ENCODE data around the gene MCF2L2. TPM values are rescaled to one million over a fixed set of nuclear protein-coding genes. Genes with fewer than 3 reads are reported as not detected.
A peak's percentile ranks its signal among the peaks of the same experiment; 100 is the strongest.

The MCF2L2 gene
- polyA plus RNA-seq, 2 of the 4 experiments (the other 2 are of a cell fraction), result 0.03 to 0.05 TPM

GRCh38 chr3:183287301-183287971, 141.0 kb downstream of the MCF2L2 start (continued):
- TF ChIP-seq HOXB13 (CRISPR knock-in tag; IDR thresholded peaks at IDR 0.05; ENCODE audit: low read depth) (no peak), RARB (CRISPR knock-in tag; IDR thresholded peaks at IDR 0.05) (no peak), POLR2AphosphoS2 (conservative IDR thresholded peaks at IDR 0.05; ENCODE audit: low read length) (no peak), CTCF (IDR thresholded peaks at IDR 0.05) (no peak), CBX2 (IDR thresholded peaks at IDR 0.05; ENCODE audit: borderline replicate concordance, low read depth) (no peak), MAZ (IDR thresholded peaks at IDR 0.05; ENCODE audit: borderline replicate concordance, low read depth, low read length) (no peak), EHMT2 (IDR thresholded peaks at IDR 0.05; ENCODE audit: low read depth) (no peak), NR3C1 (IDR thresholded peaks at IDR 0.05) (no peak), FOSL2 (IDR thresholded peaks at IDR 0.05) (no peak), FOSL2 (CRISPR knock-in tag; IDR thresholded peaks at IDR 0.05) (peak; percentile 66), HOXB5 (CRISPR knock-in tag; IDR thresholded peaks at IDR 0.05) (no peak), ELK1 (IDR thresholded peaks at IDR 0.05; ENCODE audit: low read depth, low read length) (no peak), NPAS2 (CRISPR knock-in tag; IDR thresholded peaks at IDR 0.05; ENCODE audit: borderline replicate concordance) (no peak), HDAC2 (IDR thresholded peaks at IDR 0.05) (no peak), CEBPB (IDR thresholded peaks at IDR 0.05) (peak; percentile 75 to 82), ESRRA (IDR thresholded peaks at IDR 0.05; ENCODE audit: borderline replicate concordance, low read length) (no peak), RCOR1 (IDR thresholded peaks at IDR 0.05; ENCODE audit: low read depth, low read length) (no peak), CBX8 (IDR thresholded peaks at IDR 0.05) (no peak), TP53 (CRISPR knock-in tag; IDR thresholded peaks at IDR 0.05) (no peak), ZNF302 (CRISPR knock-in tag; IDR thresholded peaks at IDR 0.05) (no peak), TFCP2L1 (CRISPR knock-in tag; IDR thresholded peaks at IDR 0.05) (no peak), FOXS1 (CRISPR knock-in tag; IDR thresholded peaks at IDR 0.05) (no peak), CHD4 (IDR thresholded peaks at IDR 0.05; ENCODE audit: borderline replicate concordance) (no peak), SMC3 (IDR thresholded peaks at IDR 0.05) (no peak), NFE2L2 (conservative IDR thresholded peaks at IDR 0.05; ENCODE audit: low read length) (no peak), JUNB (IDR thresholded peaks at IDR 0.05) (peak; percentile 49; the same call in 1 of the 2 replicates), RAD21 (conservative IDR thresholded peaks at IDR 0.05 in 1 of 2, IDR thresholded peaks at IDR 0.05 in 1 of 2) (no peak)

DNA sequence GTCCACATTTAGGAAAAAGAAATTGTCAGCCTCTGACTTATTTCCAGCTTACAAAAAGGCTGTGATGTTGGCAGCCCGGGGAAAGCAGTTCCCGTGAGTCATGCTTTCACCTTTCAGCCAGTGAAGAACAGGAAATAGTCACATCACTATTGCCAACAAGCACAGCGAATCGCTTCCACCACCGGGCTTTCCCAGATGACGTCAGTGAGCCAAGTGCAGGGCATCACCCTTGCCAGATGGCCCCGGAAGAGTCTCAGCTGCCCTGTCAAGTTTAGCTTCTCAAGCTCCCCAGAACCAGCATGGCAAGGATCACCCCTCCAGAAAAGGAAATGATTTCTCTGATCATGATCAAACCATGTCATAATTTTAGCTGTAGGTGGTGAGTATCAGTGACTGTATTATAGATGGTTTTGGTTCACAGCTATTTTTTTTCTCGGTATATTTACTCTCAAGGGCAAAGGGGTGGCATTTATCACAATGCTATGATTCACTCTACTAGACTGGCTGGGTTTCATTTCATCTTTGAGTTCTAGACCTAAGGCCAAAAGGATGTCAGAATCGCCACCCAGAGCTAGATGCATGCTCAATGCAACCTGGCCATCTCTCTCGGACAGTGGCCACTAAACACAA, 142.5 kb downstream of the MCF2L2 start:
- Histone ChIP-seq H3K4me3 (peak overlapping the region; percentile 28; the same call in 1 of the 3 replicates), H3K27ac (peak overlapping the region; percentile 77 to 85), H3K4me2 (peak overlapping the region; percentile 78), H3K4me1 (peaks cover 37% of the 10 kb centered on the region), H3K9me3 (no peaks in the 10 kb centered on the region)
- ChIA-PET POLR2A (interaction anchor here (0.7 to 2.1 kb wide), 5 partner anchors 11 to 33 kb away, joined by 3 to 7 read pairs (median 5); partner anchors contain the start of gene B3GNT5), CTCF (interaction anchor here (0.5 to 3.0 kb wide), 5 partner anchors 14 to 101 kb away, joined by 3 to 9 read pairs (median 5); no protein-coding TSS in a partner anchor)
- DNase-seq (ENCODE audit: low read depth in 1 of 2, low spot score in 1 of 2), result peak; percentile 93 to 95
- ATAC-seq, result peak; percentile 96 to 99
- TF ChIP-seq ZSCAN20 (CRISPR knock-in tag; IDR thresholded peaks at IDR 0.05) (no peak), MYC (IDR thresholded peaks at IDR 0.05; ENCODE audit: borderline replicate concordance, low read length) (no peak), FOSL2 (IDR thresholded peaks at IDR 0.05) (peak; percentile 21; the same call in 1 of the 2 replicates), FOSL2 (CRISPR knock-in tag; IDR thresholded peaks at IDR 0.05) (peak; percentile 92), RFX5 (IDR thresholded peaks at IDR 0.05) (0 out of 2 replicates have a peak, but pooled peaks have one; percentile 53), RNF2 (IDR thresholded peaks at IDR 0.05; ENCODE audit: borderline replicate concordance, low read depth) (no peak), E2F6 (IDR thresholded peaks at IDR 0.05; ENCODE audit: borderline replicate concordance, low read depth) (no peak), HEYL (CRISPR knock-in tag; IDR thresholded peaks at IDR 0.05) (no peak), JUNB (IDR thresholded peaks at IDR 0.05) (peak; percentile 67), ZC3H11A (IDR thresholded peaks at IDR 0.05) (no peak), MAFK (IDR thresholded peaks at IDR 0.05; ENCODE audit: partially characterized antibody) (peak; percentile 54), EP300 (IDR thresholded peaks at IDR 0.05) (peak in 1 of 2 experiments; percentile 24; a peak in 2 of 5 replicates), CBX2 (IDR thresholded peaks at IDR 0.05; ENCODE audit: borderline replicate concordance, low read depth) (no peak), MAX (IDR thresholded peaks at IDR 0.05) (0 out of 2 replicates have a peak, but pooled peaks have one; percentile 46), CHD2 (IDR thresholded peaks at IDR 0.05; ENCODE audit: low read length, partially characterized antibody) (no peak), CEBPB (IDR thresholded peaks at IDR 0.05) (peak in 1 of 2 experiments; percentile 31; a peak in 1 of 4 replicates)
- WGBS (ENCODE audit: missing lambda C conversion rate), result 3% methylated on average over 10 of the region's 10 CpGs
- FAIRE-seq, result no peak
